Endothelial cell of umbilical vein (primary cell): ENCODE results near the gene CTAGE9. TPM values are rescaled to one million over a fixed set of nuclear protein-coding genes. Genes with fewer than 3 reads are reported as not detected.

Experiments used
- BruUV-seq: library from RNA; stranded (reverse); fragments of 400-500 nt; replicated peaks from 2 replicates; lab custom pipeline; 2021; lab: Mats Ljungman, UMichigan
- CTCF ChIA-PET: fragments of 300-600, 350-600 bp; sonication (Branson Sonifier 250); formaldehyde crosslinking; loops from one replicate; lab custom pipeline; 2021; ENCODE audit warnings: antibody characterized with exemption, inconsistent platforms; lab: Charles Lee
- POLR2A ChIA-PET: fragments of 300-600, 350-600 bp; sonication (Branson Sonifier 250); formaldehyde crosslinking; loops from one replicate; lab custom pipeline; 2021; ENCODE audit warnings: antibody characterized with exemption, inconsistent platforms; lab: Charles Lee
- DNase-seq: peaks from one replicate; pipeline ENCODE4 v3.0.0-alpha.2; 2011; ENCODE audit warnings: low read depth, low spot score
- FAIRE-seq: peaks from 2 replicates; lab custom pipeline; 2011; peaks lifted over from hg19 to GRCh38; lab: Jason Lieb, UNC
- H2AFZ ChIP-seq: 2 replicates; pipeline ENCODE4 v1.6.0; 2012; ENCODE audit warnings: low read depth, low read length, control low read depth, inconsistent platforms
- H3K27ac ChIP-seq: 2 replicates; pipeline ENCODE4 v1.5.1; 2011; ENCODE audit warnings: low read depth, mild to moderate bottlenecking, control low read depth, low read length, moderate library complexity; ENCODE audit not compliant: insufficient read depth
- H3K27me3 ChIP-seq, 2 experiments: 2 replicates each; pipeline versions ENCODE4 v1.6.0 to v1.6.1; 2011; ENCODE audit warnings: low read length in 2 of 2, mixed read lengths in 1 of 2; ENCODE audit not compliant: control insufficient read depth in 2 of 2, insufficient read depth in 2 of 2
- H3K36me3 ChIP-seq, 2 experiments: 2 replicates in 1 of 2; 3 replicates in 1 of 2; pipeline ENCODE4 v1.5.1; 2011; ENCODE audit warnings: low read length in 2 of 2, mild to moderate bottlenecking in 1 of 2, moderate library complexity in 1 of 2; ENCODE audit not compliant: control insufficient read depth in 2 of 2, insufficient read depth in 2 of 2; ENCODE audit errors: extremely low read depth in 1 of 2
- H3K4me1 ChIP-seq: 3 replicates; pipeline ENCODE4 v1.5.1; 2011; ENCODE audit warnings: mild to moderate bottlenecking, low read length; ENCODE audit not compliant: control insufficient read depth, insufficient read depth; ENCODE audit errors: extremely low read depth
- H3K4me2 ChIP-seq: 2 replicates; pipeline ENCODE4 v1.6.1; 2011; ENCODE audit warnings: low read length, control low read depth, mixed read lengths; ENCODE audit not compliant: insufficient read depth
- H3K4me3 ChIP-seq, 3 experiments: fragments of 200-600 bp in 1 of 3; sonication (generic), shearing (Covaris generic) in 1 of 3; replicated peaks in 1 of 3; 2 replicates each; pipeline ENCODE4 v1.5.1; 2011 to 2016; ENCODE audit warnings: control low read depth in 3 of 3, low read length in 3 of 3, mild to moderate bottlenecking in 2 of 3, inconsistent platforms in 1 of 3, low read depth in 1 of 3, moderate library complexity in 1 of 3; ENCODE audit not compliant: insufficient read depth in 1 of 3
- H3K79me2 ChIP-seq: 2 replicates; pipeline ENCODE4 v1.6.0; 2012; ENCODE audit warnings: low read length, inconsistent platforms; ENCODE audit not compliant: control insufficient read depth, insufficient read depth
- H3K9ac ChIP-seq: replicated peaks from 2 replicates; pipeline ENCODE3; 2011; ENCODE audit warnings: low read length, control low read depth; ENCODE audit not compliant: insufficient read depth; ENCODE audit errors: extremely low read depth
- H3K9me1 ChIP-seq: replicated peaks from 3 replicates; pipeline ENCODE4 v1.6.0; 2011; ENCODE audit warnings: mild to moderate bottlenecking, low read length; ENCODE audit not compliant: control insufficient read depth, insufficient read depth; ENCODE audit errors: extremely low read depth
- H3K9me3 ChIP-seq: replicated peaks from 2 replicates; pipeline ENCODE4 v1.5.1; 2012; ENCODE audit warnings: low read length, inconsistent platforms; ENCODE audit not compliant: control insufficient read depth, insufficient read depth
- H4K20me1 ChIP-seq: replicated peaks from 2 replicates; pipeline ENCODE3; 2011; ENCODE audit warnings: mild to moderate bottlenecking, low read length; ENCODE audit not compliant: control insufficient read depth, insufficient read depth; ENCODE audit errors: extremely low read depth
- CTCF ChIP-seq, 2 donors: IDR thresholded peaks; 1 replicate in 1 of 2; 2 replicates in 1 of 2; pipeline ENCODE4 v1.5.1; 2011; ENCODE audit warnings: low read length in 2 of 2, mild to moderate bottlenecking in 2 of 2, moderate library complexity in 2 of 2, control low read depth in 1 of 2, inconsistent platforms in 1 of 2, low read depth in 1 of 2; ENCODE audit not compliant: insufficient read depth in 1 of 2; ENCODE audit errors: extremely low read depth in 1 of 2
- FOS ChIP-seq: IDR thresholded peaks from 2 replicates; pipeline ENCODE4 v1.6.1; 2011; ENCODE audit warnings: mild to moderate bottlenecking, low read length, moderate library complexity, borderline replicate concordance; ENCODE audit not compliant: insufficient read depth
- GATA2 ChIP-seq: IDR thresholded peaks from 2 replicates; pipeline ENCODE4 v1.7.0; 2011; ENCODE audit warnings: low read depth, mild to moderate bottlenecking, moderate library complexity, mixed read lengths, low read length; ENCODE audit not compliant: insufficient read length, insufficient read depth
- MAX ChIP-seq: IDR thresholded peaks from 2 replicates; pipeline ENCODE4 v1.6.1; 2011; ENCODE audit not compliant: insufficient read depth, insufficient read length
- POLR2A ChIP-seq: IDR thresholded peaks from 2 replicates; pipeline ENCODE4 v1.6.1; 2012; ENCODE audit warnings: low read depth, mild to moderate bottlenecking, control low read depth, low read length
- POLR2AphosphoS5 ChIP-seq: IDR thresholded peaks from 2 replicates; pipeline ENCODE4 v1.6.1; 2012; ENCODE audit warnings: low read depth, mild to moderate bottlenecking, control low read depth, low read length, moderate library complexity; ENCODE audit not compliant: insufficient read depth
- dilution Hi-C: fragments of 300-500 bp; cut with MboI; formaldehyde crosslinking; loops from one replicate; pipeline ENCODE4 v1.15.0; 2019; ENCODE audit warnings: low sequenced_read_pairs; ENCODE audit not compliant: extremely low pct_ligation_motif_present
- intact Hi-C: fragments of 100-400 bp; cut with micrococcal nuclease; formaldehyde crosslinking; loops from one replicate; pipeline ENCODE4 v1.10.0; 2022
- polyA plus RNA-seq, 4 experiments: library from polyadenylated mRNA; depleted of rRNA in 3 of 4; stranded (reverse) in 3 of 4; unstranded in 1 of 4; fragments of >200 nt; gene quantifications; 2 replicates each; pipeline versions ENCODE4 v1.2.1 to v1.2.3, GENCODE V29; 2011 to 2012; ENCODE audit warnings: missing spikeins in 1 of 4
- total RNA-seq: library from RNA; stranded (reverse); gene quantifications from 2 replicates; pipeline ENCODE4 v1.2.3, GENCODE V29; 2021

Gene CTAGE9
- total and polyA plus RNA-seq, 2 donors (not counting 3 experiments of a cell fraction or from before 2014, with no cell fraction given) = not detected

GRCh38 chr6:131681585-131681984 lies 29.2 kb downstream of the CTAGE9 start:
- no peaks in the 10 kb centered on the region for H3K79me2 ChIP-seq
- no peaks in the 10 kb centered on the region for H3K9me1 ChIP-seq
- H3K4me3 ChIP-seq = no peak overlapping the region
- intact Hi-C loops = no loop called here
- POLR2A ChIA-PET = no interaction called here
- H4K20me1 ChIP-seq = no peaks in the 10 kb centered on the region
- H3K9me3 ChIP-seq = no peaks in the 10 kb centered on the region
- dilution Hi-C loops = no loop called here
- no peaks in the 10 kb centered on the region for H3K4me1 ChIP-seq
- no peak for FAIRE-seq
- no peak overlapping the region for H3K9ac ChIP-seq
- no peak for DNase-seq
- H2AFZ ChIP-seq = no peak overlapping the region
- H3K36me3 ChIP-seq = no peaks in the 10 kb centered on the region
- no peak overlapping the region for H3K27ac ChIP-seq
- no TSS peak for BruUV-seq
- peaks cover 0 to 2% of the 10 kb centered on the region in 2 experiments for H3K27me3 ChIP-seq
- TF ChIP-seq CTCF (IDR thresholded peaks at IDR 0.05; ENCODE audit: extremely low read depth in 1 of 2, insufficient read depth in 1 of 2, low read depth in 1 of 2, low read length in 2 of 2) (no peak), GATA2 (no peak), FOS (no peak), POLR2AphosphoS5 (no peak), POLR2A (no peak), MAX (no peak)
- H3K4me2 ChIP-seq = no peak overlapping the region
- CTCF ChIA-PET = no interaction called here
